ENCODE results near the gene NDUFA1. TPM values are rescaled to one million over a fixed set of nuclear protein-coding genes. Genes with fewer than 3 reads are reported as not detected.
"Not testable (repeated sequence)": the region's sequence is repeated elsewhere in the genome, so short reads cannot be mapped to it uniquely, and the experiment has no call there.

Gene NDUFA1
- total RNA-seq (2014; rRNA removed; shearing (Covaris generic)) (29.1 and 33.2 TPM in 2 replicates), polyA plus RNA-seq (2016; fragmentation: Nextera tagmentation; extraction: Ambion mirVana) (415 and 457 TPM in 2 replicates)
- long read RNA-seq, transcript NDUFA1-201 (3 exons, 766 nt): major isoform, 117 of 117 reads
- long read RNA-seq, partial matches to known transcripts: 0 of 117 reads
- long read RNA-seq, other reads (novel, unspliced or antisense): 0 of 117 reads

GRCh38 chrX:119871599-119872395, at the start of gene NDUFA1, which contains the start of gene RNF113A:
Gene NDUFA1, plus strand, starts transcription at chrX:119871832. Its CDS starts 80 bp downstream, at chrX:119871912.
Gene RNF113A, minus strand, starts transcription at chrX:119871733. Its CDS starts 120 bp downstream, at chrX:119871613.
- H3K4me2 ChIP-seq: peak within 1 kb of the TSS; percentile 89
- H3K4me1 ChIP-seq (ENCODE audit: insufficient read depth): no peaks in the 10 kb centered on the region
- H2AFZ ChIP-seq: peak within 1 kb of the TSS; percentile 60
- no peaks in the 10 kb centered on the region for H3K27me3 ChIP-seq (ENCODE audit: insufficient read depth)
- Mint-ChIP-seq H3K27ac (peak within 1 kb of the TSS; percentile 97), H3K4me1 (no peaks in the 10 kb centered on the region), H3K9me3 (no peaks in the 10 kb centered on the region; the same call in 2 of the 3 replicates), H3K36me3 (ENCODE audit: low read depth) (peaks cover 5% of the 10 kb centered on the region), H3K4me3 (peak within 1 kb of the TSS; percentile 97), H3K27me3 (ENCODE audit: insufficient read depth, low read depth, poor library complexity) (peaks cover 5% of the 10 kb centered on the region)
- peaks cover 12% of the 10 kb centered on the region for H3K79me2 ChIP-seq (replicated peaks; ENCODE audit: insufficient read depth)
- peak within 1 kb of the TSS; percentile 92 for H3K27ac ChIP-seq (ENCODE audit: low read depth)
- H3F3A ChIP-seq (replicated peaks; ENCODE audit: low read depth): no peaks in the 10 kb centered on the region
- TF ChIP-seq CREB1 (CRISPR knock-in tag; IDR thresholded peaks at IDR 0.05; ENCODE audit: low read depth) (peak; percentile 33; the same call in 1 of the 2 replicates), ZNF331 (CRISPR knock-in tag; IDR thresholded peaks at IDR 0.05; ENCODE audit: low read depth) (no peak), EZH2 (IDR thresholded peaks at IDR 0.05; ENCODE audit: low read depth, unreplicated experiment) (no peak), POLR2AphosphoS5 (IDR thresholded peaks at IDR 0.05; ENCODE audit: low read depth) (peak; percentile 71)
- H4K20me1 ChIP-seq (replicated peaks; ENCODE audit: insufficient read depth): no peaks in the 10 kb centered on the region
- DNase-seq (ENCODE audit: low spot score) (peak; percentile 86), ATAC-seq (peak; percentile 96)
- H3K9me2 ChIP-seq (ENCODE audit: insufficient read depth): no peaks in the 10 kb centered on the region
- H3K4me3 ChIP-seq: peak within 1 kb of the TSS; percentile 78
- no peaks in the 10 kb centered on the region for H3K36me3 ChIP-seq (ENCODE audit: insufficient read depth)

GRCh38 chrX:119824221-119824620, 47.4 kb upstream of the NDUFA1 start:
- not testable (repeated sequence) for H3K4me3 Mint-ChIP-seq; H3K4me1 Mint-ChIP-seq; H2AFZ ChIP-seq; H3K27me3 Mint-ChIP-seq (ENCODE audit: insufficient read depth, low read depth, poor library complexity); H3K36me3 Mint-ChIP-seq (ENCODE audit: low read depth); H3K27ac Mint-ChIP-seq; DNase-seq (ENCODE audit: low spot score); H3K9me2 ChIP-seq (ENCODE audit: insufficient read depth); H3F3A ChIP-seq (replicated peaks; ENCODE audit: low read depth); H3K27me3 ChIP-seq (ENCODE audit: insufficient read depth); H3K9me3 Mint-ChIP-seq; H3K4me1 ChIP-seq (ENCODE audit: insufficient read depth); ATAC-seq; H3K4me3 ChIP-seq; H3K27ac ChIP-seq (ENCODE audit: low read depth); H3K36me3 ChIP-seq (ENCODE audit: insufficient read depth); H3K4me2 ChIP-seq; H4K20me1 ChIP-seq (replicated peaks; ENCODE audit: insufficient read depth); H3K79me2 ChIP-seq (replicated peaks; ENCODE audit: insufficient read depth)

DNA sequence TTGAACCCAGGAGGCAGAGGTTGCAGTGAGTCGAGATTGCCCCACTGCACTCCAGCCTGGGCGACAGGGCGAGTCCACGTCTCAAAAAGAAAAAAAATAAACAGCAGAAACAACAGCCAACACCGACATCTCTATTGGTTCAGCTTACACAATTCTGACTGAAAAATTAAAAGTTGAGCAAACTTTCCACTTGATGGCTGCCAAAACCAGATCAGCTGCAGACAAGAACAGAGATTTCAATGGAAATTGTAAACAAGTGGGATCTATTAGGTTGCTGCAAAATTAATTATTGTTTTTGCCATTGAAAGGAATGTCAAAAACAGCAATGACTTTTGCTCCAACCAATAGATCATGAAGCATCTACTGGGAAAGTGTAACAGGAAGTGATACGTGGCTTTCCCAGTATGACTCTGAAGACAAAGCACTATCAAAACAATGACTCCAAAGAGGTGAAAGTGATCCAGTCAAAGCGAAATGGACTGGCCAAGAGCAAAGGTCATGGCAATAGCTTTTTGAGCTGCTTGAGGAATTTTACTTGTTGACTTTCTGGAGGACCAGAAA, 45.2 kb upstream of the NDUFA1 start:
- Histone ChIP-seq H2AFZ (no peak overlapping the region), H3K27ac (ENCODE audit: low read depth) (no peak overlapping the region; the same call in 1 of the 2 replicates), H3K27me3 (ENCODE audit: insufficient read depth) (no peaks in the 10 kb centered on the region), H3K4me2 (no peak overlapping the region), H4K20me1 (replicated peaks; ENCODE audit: insufficient read depth) (no peaks in the 10 kb centered on the region), H3K9me2 (ENCODE audit: insufficient read depth) (no peaks in the 10 kb centered on the region), H3K4me1 (ENCODE audit: insufficient read depth) (no peaks in the 10 kb centered on the region), H3K4me3 (no peak overlapping the region), H3K79me2 (replicated peaks; ENCODE audit: insufficient read depth) (no peaks in the 10 kb centered on the region), H3K36me3 (ENCODE audit: insufficient read depth) (no peaks in the 10 kb centered on the region), H3F3A (replicated peaks; ENCODE audit: low read depth) (no peaks in the 10 kb centered on the region)
- peaks cover 3% of the 10 kb centered on the region for H3K27me3 Mint-ChIP-seq (ENCODE audit: insufficient read depth, low read depth, poor library complexity)
- peak; percentile 5 for DNase-seq (ENCODE audit: low spot score)
- no peaks in the 10 kb centered on the region for H3K9me3 Mint-ChIP-seq
- no peak overlapping the region for H3K27ac Mint-ChIP-seq
- no peak overlapping the region for H3K4me3 Mint-ChIP-seq
- ATAC-seq: no peak
- peaks cover 21% of the 10 kb centered on the region for H3K36me3 Mint-ChIP-seq (ENCODE audit: low read depth)
- H3K4me1 Mint-ChIP-seq: no peaks in the 10 kb centered on the region
- no peak for TF ChIP-seq REST (IDR thresholded peaks at IDR 0.05; ENCODE audit: unreplicated experiment)
- TF ChIP-seq EZH2 (IDR thresholded peaks at IDR 0.05; ENCODE audit: low read depth, unreplicated experiment): no peak

Measured in GM23338 (cell line).